Activated T-cell treated with anti-CD3 and anti-CD28 coated beads, Interleukin-2, amount 50 U/mL, for 72 hours (primary cell): Measurements from ENCODE around the gene FGF14. TPM values are rescaled to one million over a fixed set of nuclear protein-coding genes. Genes with fewer than 3 reads are reported as not detected.

ENCODE experiments used
- ATAC-seq, 2 donors: fragments of 150-1000 bp; cut with Tn5 transposase; replicated peaks in 1 of 2; 2 replicates each; pipeline ENCODE4 v1.10.0; 2021; ENCODE audit warnings: moderate library complexity in 2 of 2, mild to moderate bottlenecking in 1 of 2
- DNase-seq, 2 donors: peaks; one replicate each; pipeline ENCODE4 v3.0.0; 2021 to 2022; ENCODE audit warnings: mixed read lengths in 1 of 2
- H3K27ac Mint-ChIP-seq: one replicate; pipeline ENCODE4 v1.8.0; 2022; ENCODE audit warnings: mild to moderate bottlenecking, moderate library complexity, mixed read lengths
- H3K27me3 Mint-ChIP-seq: one replicate; pipeline ENCODE4 v1.8.0; 2022; ENCODE audit warnings: low read depth, mixed read lengths
- H3K36me3 Mint-ChIP-seq, 2 donors: one replicate each; pipeline ENCODE4 v1.8.0; 2022; ENCODE audit warnings: mixed read lengths in 2 of 2, mild to moderate bottlenecking in 1 of 2; ENCODE audit not compliant: insufficient read depth in 2 of 2
- H3K4me1 Mint-ChIP-seq: one replicate; pipeline ENCODE4 v1.8.0; 2022; ENCODE audit warnings: low read depth, mixed read lengths
- H3K4me3 Mint-ChIP-seq, 2 donors: one replicate each; pipeline ENCODE4 v1.8.0; 2022; ENCODE audit warnings: mild to moderate bottlenecking in 2 of 2, mixed read lengths in 2 of 2, moderate library complexity in 2 of 2
- H3K9me3 Mint-ChIP-seq, 2 donors: one replicate each; pipeline ENCODE4 v1.8.0; 2022; ENCODE audit warnings: mixed read lengths in 2 of 2
- total RNA-seq, 2 donors: library from RNA; stranded (reverse); gene quantifications; one replicate each; pipeline ENCODE4 v1.2.3, GENCODE V29; 2022

The FGF14 gene
- total RNA-seq, 2 donors from 2014 or later: 0.23 TPM; not detected in 1

DNA sequence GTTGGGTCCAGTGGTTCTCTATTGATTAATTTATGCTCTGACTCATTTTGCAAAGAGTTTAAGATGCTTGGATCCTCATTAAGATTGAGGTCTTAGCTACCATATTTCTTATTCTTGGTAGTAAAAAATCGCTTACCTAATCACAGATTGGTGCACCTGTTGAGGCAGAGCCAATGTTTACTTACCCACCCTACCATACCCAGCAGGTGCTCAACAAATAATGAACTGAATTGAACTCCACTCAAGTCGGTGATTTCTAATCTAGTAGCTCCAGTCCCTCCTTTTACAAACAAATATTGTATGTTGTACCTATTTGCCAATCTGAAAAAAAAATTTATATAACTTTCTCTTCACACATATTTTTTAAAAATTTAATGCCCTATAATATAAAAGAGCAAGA is 361.0 kb downstream of the FGF14 start:
- no peak overlapping the region for H3K4me3 Mint-ChIP-seq
- peaks cover 5% of the 10 kb centered on the region for H3K27me3 Mint-ChIP-seq
- no peaks in the 10 kb centered on the region for H3K4me1 Mint-ChIP-seq
- no peak overlapping the region for H3K27ac Mint-ChIP-seq
- ATAC-seq (no peak), DNase-seq (no peak)
- H3K9me3 Mint-ChIP-seq: no peaks in the 10 kb centered on the region
- H3K36me3 Mint-ChIP-seq: no peaks in the 10 kb centered on the region

DNA sequence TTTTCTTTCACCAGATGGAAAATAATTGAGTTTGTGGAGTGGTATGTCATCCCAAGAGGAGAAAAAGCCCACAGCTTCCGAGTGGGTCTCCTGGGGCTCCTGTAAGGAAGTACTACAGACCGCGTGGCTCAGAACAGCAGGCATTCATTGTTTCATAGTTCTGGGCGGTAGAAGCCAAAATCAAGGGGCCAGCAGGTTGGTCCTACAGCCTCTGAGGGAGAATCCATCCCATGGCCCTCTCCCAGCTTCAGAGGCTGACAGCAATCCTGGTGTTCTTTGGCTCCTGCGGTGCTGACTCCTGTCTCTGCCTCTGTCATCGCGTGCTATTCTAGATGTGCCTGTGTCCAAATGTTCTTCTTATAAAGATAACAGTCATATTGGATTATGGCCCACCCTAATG is 362.6 kb downstream of the FGF14 start:
- Mint-ChIP-seq H3K27ac (no peak overlapping the region), H3K9me3 (no peaks in the 10 kb centered on the region), H3K4me1 (no peaks in the 10 kb centered on the region), H3K4me3 (no peak overlapping the region), H3K36me3 (no peaks in the 10 kb centered on the region), H3K27me3 (peaks cover 5% of the 10 kb centered on the region)
- ATAC-seq: no peak
- no peak for DNase-seq

DNA sequence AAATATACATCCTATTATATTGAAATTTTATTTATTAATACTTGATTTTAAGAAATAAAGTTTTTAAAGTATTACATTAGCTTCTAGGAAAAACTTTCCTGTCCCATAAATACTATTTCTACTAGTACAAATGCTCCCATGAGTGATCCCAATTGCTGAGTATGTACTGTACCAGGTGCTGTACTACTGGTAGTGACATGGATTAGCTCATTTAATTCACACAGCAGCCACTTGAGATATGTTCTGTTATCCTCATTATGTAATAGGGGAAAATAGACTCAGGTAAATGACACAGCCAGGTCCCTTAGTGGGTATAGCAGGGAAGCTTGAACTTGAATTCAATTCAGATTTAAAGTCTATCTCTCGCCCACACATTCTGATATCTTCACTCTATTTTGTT is 363.1 kb downstream of the FGF14 start:
- Mint-ChIP-seq H3K4me1 (no peaks in the 10 kb centered on the region), H3K36me3 (no peaks in the 10 kb centered on the region), H3K4me3 (no peak overlapping the region), H3K27me3 (peaks cover 5% of the 10 kb centered on the region), H3K9me3 (no peaks in the 10 kb centered on the region), H3K27ac (no peak overlapping the region)
- DNase-seq: no peak
- no peak for ATAC-seq

DNA sequence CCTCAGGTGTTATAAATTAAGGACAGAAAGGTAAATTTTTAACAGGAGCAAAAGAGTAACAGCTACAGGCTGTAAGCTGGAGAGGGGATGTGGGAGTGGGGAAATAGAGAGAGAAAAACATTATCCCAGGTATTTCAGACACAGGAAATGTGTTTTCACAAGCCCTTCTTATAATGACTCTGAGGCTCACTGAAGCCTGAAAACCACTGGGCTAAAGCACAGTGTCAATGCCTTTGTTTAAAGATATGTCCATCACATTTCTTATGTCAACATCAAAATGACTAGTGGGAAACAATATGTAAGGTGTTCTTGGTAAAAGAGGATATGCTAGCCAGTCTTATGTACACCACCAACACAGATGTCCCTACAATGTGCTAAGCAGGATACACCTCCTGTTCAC is 365.9 kb downstream of the FGF14 start:
- H3K36me3 Mint-ChIP-seq: no peaks in the 10 kb centered on the region
- no peak for DNase-seq
- H3K4me3 Mint-ChIP-seq: no peak overlapping the region
- no peaks in the 10 kb centered on the region for H3K4me1 Mint-ChIP-seq
- ATAC-seq: no peak
- H3K9me3 Mint-ChIP-seq: no peaks in the 10 kb centered on the region
- no peak overlapping the region for H3K27ac Mint-ChIP-seq
- peaks cover 5% of the 10 kb centered on the region for H3K27me3 Mint-ChIP-seq

DNA sequence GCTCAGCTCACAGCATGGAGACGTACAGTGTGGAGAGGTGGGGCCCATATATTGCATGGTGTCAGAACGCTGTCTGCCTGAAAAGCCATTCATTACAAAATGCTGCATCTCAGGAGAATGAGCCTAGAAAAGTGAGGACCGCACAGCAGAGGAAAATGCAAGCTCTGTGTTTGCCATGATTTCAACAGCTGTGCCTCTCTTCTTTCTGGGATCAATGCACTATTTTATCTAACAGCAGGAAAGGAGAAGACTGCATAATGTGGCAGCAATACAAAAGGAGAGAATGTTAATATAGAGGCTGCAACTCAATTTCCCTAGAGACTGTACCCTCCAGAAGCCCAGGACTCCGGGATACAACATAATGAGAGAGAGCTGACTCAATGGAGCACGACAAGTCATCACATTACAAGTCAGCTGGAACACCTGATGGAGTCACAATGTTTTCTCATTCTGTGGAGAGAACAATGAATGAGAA is 368.0 kb downstream of the FGF14 start:
- ATAC-seq: no peak

DNA sequence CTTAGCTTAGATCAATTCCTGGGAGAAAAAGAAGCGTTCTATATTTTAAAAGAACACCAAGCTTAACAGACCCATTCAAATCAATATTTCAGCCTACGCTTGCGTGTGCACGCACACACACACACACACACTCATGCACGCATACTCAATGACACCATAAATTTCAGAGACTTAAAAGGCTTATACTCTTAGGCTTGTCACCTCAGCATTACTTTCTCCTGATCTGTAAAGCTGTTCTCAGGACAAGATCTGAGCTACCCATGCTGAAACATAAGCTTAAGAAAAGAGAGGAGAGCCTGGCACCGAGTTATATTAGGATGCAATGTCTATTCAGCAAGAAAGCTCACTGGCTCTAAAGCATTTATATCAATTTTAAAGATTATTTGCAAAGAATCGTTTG is 368.5 kb downstream of the FGF14 start:
- Mint-ChIP-seq H3K27me3 (peaks cover 5% of the 10 kb centered on the region), H3K4me1 (no peaks in the 10 kb centered on the region), H3K4me3 (no peak overlapping the region), H3K36me3 (no peaks in the 10 kb centered on the region), H3K9me3 (no peaks in the 10 kb centered on the region), H3K27ac (no peak overlapping the region)
- DNase-seq (no peak), ATAC-seq (no peak)

More for the DNA sequence above, 368.0 kb downstream of the FGF14 start:
- Mint-ChIP-seq H3K27ac (no peak overlapping the region), H3K36me3 (no peaks in the 10 kb centered on the region), H3K27me3 (peaks cover 5% of the 10 kb centered on the region), H3K9me3 (no peaks in the 10 kb centered on the region), H3K4me1 (no peaks in the 10 kb centered on the region), H3K4me3 (no peak overlapping the region)
- no peak for DNase-seq

DNA sequence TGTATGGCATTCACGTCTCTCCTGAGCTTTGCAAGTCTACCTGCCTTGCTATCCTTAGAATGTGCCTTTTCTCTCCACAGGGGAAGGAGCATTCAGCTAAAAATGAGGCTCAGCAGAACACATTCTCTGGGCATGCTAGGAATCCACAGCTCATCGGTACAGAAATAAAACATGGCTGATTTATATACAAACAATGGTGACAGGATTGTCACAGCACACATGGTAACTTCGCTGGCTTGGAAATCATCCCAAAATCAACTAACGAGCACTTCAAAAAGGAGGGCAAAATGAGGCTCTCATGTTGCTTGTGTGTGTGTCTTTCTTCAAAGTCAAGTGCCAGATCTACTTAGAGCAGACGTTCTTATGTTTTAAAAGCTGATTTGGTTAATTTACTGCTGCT is 373.0 kb downstream of the FGF14 start:
- Mint-ChIP-seq H3K27ac (no peak overlapping the region), H3K36me3 (no peaks in the 10 kb centered on the region), H3K27me3 (no peaks in the 10 kb centered on the region), H3K4me3 (no peak overlapping the region), H3K4me1 (no peaks in the 10 kb centered on the region), H3K9me3 (no peaks in the 10 kb centered on the region)
- DNase-seq: no peak
- ATAC-seq: no peak

DNA sequence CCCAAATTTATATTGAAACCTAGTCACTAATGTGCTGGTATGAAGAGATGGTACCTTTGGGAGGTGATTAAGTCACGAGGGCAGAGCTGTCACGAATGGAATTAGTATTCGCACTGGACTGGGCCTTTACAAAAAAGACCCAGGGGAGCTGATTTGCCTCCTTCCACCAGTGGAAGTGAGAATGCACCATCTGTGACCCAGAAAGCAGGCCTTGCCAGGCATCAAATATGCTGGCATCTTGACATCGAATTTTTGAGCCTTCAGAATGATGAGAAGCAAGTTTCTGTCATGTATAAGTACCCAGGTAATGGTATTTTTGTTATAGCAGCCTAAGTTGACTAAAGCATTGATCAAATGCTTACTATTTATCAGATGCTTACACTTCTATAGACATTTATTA is 373.6 kb downstream of the FGF14 start:
- H3K27ac Mint-ChIP-seq: no peak overlapping the region
- DNase-seq (no peak), ATAC-seq (no peak)
- H3K4me1 Mint-ChIP-seq: no peaks in the 10 kb centered on the region
- no peak overlapping the region for H3K4me3 Mint-ChIP-seq
- H3K36me3 Mint-ChIP-seq: no peaks in the 10 kb centered on the region
- no peaks in the 10 kb centered on the region for H3K9me3 Mint-ChIP-seq
- H3K27me3 Mint-ChIP-seq: no peaks in the 10 kb centered on the region

DNA sequence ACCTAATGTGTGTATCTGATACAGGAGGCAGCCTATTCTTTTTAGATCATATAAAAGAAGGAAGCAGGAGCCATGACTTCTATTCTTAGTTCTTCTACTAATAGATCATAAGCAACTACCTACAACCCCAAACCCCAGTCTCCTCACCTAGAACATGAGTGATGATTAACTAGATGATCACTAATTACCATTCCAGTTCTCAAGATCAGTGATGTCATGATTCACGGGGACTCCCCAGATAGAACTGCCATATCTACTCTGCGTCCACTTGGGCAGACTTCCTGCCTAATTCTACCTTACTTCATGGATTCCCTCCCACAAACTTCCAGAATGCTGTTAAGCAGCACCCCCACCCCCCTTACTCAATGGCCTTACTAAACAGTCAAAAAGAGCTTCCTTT is 380.1 kb downstream of the FGF14 start:
- Mint-ChIP-seq H3K27me3 (no peaks in the 10 kb centered on the region), H3K9me3 (peaks cover 17 to 19% of the 10 kb centered on the region in 2 donors), H3K27ac (no peak overlapping the region), H3K36me3 (peaks cover 4 to 6% of the 10 kb centered on the region in 2 donors), H3K4me3 (no peak overlapping the region), H3K4me1 (no peaks in the 10 kb centered on the region)
- ATAC-seq: no peak
- DNase-seq: no peak

DNA sequence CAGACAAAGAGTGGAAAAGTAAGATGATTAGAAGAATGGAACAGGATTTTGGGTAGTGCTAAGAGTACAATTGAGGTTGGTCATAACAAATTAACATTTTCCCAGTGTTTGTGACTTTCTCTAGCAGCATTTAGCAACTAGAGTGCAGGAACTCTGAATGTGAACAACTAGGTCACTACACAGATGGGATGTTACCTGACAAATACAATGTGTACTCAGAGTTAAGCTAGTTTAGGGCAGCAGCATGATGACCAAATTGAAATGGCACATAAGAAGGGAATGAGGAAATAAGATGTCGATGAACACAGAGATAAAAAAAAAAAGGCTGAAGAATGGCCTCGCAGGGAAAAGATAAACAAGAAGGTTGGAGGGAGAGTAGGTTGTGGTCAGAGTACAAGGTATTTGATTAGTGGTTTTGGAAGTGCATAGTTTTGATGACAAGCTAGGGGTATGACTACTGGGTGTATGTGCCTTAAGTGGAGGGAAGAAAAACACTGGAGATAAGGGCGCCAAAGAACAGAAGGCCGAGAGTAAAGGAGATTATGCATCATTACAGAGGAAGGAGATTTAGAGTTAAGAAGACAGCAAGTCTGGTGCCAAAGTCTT is 381.1 kb downstream of the FGF14 start:
- Mint-ChIP-seq H3K4me3 (no peak overlapping the region), H3K9me3 (peaks cover 20% of the 10 kb centered on the region in 2 donors), H3K27me3 (no peaks in the 10 kb centered on the region), H3K4me1 (no peaks in the 10 kb centered on the region), H3K27ac (no peak overlapping the region), H3K36me3 (peaks cover 4 to 6% of the 10 kb centered on the region in 2 donors)
- no peak for DNase-seq
- no peak for ATAC-seq

DNA sequence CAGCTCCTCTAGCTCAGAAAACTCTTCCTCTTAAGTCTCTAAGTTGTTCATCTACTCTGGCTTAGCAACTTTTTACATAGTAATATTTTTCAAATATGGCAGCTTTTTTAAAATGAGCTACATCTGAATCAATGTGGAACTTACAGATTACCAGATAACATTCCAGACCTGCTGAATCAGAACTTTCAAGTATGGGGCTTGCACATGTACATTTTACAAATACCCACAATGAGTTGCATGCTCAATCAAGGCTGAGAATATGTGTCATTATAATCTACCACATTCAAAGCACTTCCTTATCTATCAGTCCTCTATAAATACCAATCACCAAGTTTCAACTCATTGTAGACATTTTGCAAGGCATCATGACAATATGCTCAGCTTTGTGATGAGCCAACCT is 383.1 kb downstream of the FGF14 start:
- H3K9me3 Mint-ChIP-seq: peaks cover 20% of the 10 kb centered on the region in 2 donors
- no peak overlapping the region for H3K27ac Mint-ChIP-seq
- DNase-seq: no peak
- H3K36me3 Mint-ChIP-seq: peaks cover 4 to 6% of the 10 kb centered on the region in 2 donors
- H3K4me1 Mint-ChIP-seq: no peaks in the 10 kb centered on the region
- H3K4me3 Mint-ChIP-seq: no peak overlapping the region
- H3K27me3 Mint-ChIP-seq: no peaks in the 10 kb centered on the region
- ATAC-seq: no peak

DNA sequence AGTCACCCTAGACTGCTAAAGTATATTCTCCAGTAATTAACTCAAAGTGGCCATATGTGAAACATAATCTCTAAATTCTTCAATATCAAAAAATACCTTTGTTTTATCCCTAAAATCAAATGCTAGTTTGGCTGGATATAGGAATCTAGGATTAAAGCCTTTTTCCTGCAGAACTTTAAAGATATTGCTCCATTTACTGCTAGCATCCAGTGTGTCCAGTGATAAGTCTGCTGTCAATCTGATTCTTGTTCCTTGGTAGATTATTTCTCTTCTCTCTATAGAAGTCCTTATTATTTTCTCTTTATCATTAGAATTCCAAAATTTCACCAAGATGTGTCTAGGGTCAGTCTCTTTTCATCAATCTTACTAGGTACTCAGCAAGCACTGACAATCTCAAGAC is 384.6 kb downstream of the FGF14 start:
- Mint-ChIP-seq H3K4me3 (no peak overlapping the region), H3K4me1 (no peaks in the 10 kb centered on the region), H3K27ac (no peak overlapping the region), H3K9me3 (peaks cover 20 to 22% of the 10 kb centered on the region in 2 donors), H3K27me3 (no peaks in the 10 kb centered on the region), H3K36me3 (peaks cover 4 to 6% of the 10 kb centered on the region in 2 donors)
- ATAC-seq (no peak), DNase-seq (no peak)

DNA sequence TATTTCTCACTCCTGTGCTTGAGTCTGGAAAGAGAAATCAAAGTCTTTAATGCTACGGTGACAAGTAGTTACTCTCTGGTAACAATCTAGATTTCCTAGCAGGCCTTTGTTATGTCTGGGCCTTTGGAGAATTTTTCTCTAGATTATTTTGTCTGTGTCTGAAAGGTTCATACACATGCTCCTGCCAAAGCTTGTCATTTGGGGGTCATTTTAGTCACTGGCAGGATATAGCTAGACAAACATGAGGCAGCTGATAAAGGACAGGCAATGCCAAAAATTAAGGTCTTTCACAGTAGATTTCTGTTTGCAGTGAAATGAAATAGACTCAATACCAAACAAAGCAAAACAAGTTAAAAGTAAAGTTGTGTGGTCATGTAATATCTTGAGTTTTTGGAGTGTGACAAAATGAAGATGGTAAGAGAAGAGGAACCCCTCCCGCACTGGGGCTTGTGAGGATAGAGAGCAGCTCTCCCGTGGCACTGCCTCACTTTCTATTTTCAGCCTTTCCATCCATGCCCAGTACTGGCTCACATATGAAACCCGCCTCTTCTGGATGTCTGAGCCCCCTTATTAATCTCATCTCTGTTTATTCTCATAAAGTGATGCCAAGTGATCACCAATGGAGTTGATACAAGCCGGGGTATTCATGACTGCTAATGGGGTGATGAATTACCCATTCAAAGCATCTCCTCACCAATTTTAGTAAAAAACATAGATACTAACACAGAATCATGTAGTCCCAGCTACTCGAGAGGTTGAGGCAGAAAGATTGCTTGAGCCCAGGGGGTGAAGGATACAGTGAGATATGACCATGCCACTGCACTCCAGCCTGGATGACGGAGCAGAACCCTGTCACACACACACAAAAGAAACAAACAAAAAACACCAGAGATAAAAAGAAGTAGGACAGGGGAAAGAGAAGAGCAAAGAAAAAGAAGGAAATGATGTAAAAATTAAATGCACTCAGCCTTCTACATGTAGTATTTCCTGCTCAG is 389.3 kb downstream of the FGF14 start:
- no peak overlapping the region for H3K27ac Mint-ChIP-seq
- no peaks in the 10 kb centered on the region for H3K27me3 Mint-ChIP-seq
- ATAC-seq: no peak
- H3K4me3 Mint-ChIP-seq: no peak overlapping the region
- no peaks in the 10 kb centered on the region for H3K4me1 Mint-ChIP-seq
- H3K9me3 Mint-ChIP-seq: peaks cover 3% of the 10 kb centered on the region in 2 donors
- H3K36me3 Mint-ChIP-seq: peaks cover 0 to under 1% of the 10 kb centered on the region in 2 donors
- no peak for DNase-seq
